Mucosa of gallbladder (tissue), 1 donor: Measurements from ENCODE around the gene DNAH17. TPM values are rescaled to one million over a fixed set of nuclear protein-coding genes. Genes with fewer than 3 reads are reported as not detected.
"Not testable (repeated sequence)": the region's sequence is repeated elsewhere in the genome, so short reads cannot be mapped to it uniquely, and the experiment has no call there.

Experiments
- DNase-seq: peaks from one replicate; pipeline ENCODE4 v3.0.0-alpha.2; 2020; ENCODE audit warnings: low spot score
- total RNA-seq: library from RNA; stranded (reverse); gene quantifications from one replicate; pipeline ENCODE4 v1.2.1, GENCODE V29; 2021
- donor health status: DM: no; HTN: no; CAD: no.

The DNAH17 gene
- total RNA-seq, 1 donor from 2014 or later: not detected

GRCh38 chr17:78477913-78478756 lies 99.1 kb downstream of the DNAH17 start:
- no peak for DNase-seq

- DNase-seq: no peak
These were observed 100.2 kb downstream of the DNAH17 start for GRCh38 chr17:78476973-78477372.

GRCh38 chr17:78476149-78476548 lies 101.0 kb downstream of the DNAH17 start:
- DNase-seq: no peak

- no peak for DNase-seq
These were observed 102.0 kb downstream of the DNAH17 start for GRCh38 chr17:78475211-78475610.

GRCh38 chr17:78474614-78475146 lies 102.5 kb downstream of the DNAH17 start:
- DNase-seq: no peak

GRCh38 chr17:78473951-78474613 lies 103.1 kb downstream of the DNAH17 start:
- DNase-seq: no peak

- DNase-seq: no peak
These were observed 104.9 kb downstream of the DNAH17 start for GRCh38 chr17:78472035-78472905.

GRCh38 chr17:78471635-78472034 lies 105.6 kb downstream of the DNAH17 start:
- DNase-seq: no peak

- no peak for DNase-seq
These were observed 107.8 kb downstream of the DNAH17 start for GRCh38 chr17:78469443-78469842.

- DNase-seq: no peak
These were observed 108.8 kb downstream of the DNAH17 start for GRCh38 chr17:78468366-78468765.

- no peak for DNase-seq
These were observed 110.1 kb downstream of the DNAH17 start for GRCh38 chr17:78466786-78467715.

GRCh38 chr17:78466109-78466785 lies 110.9 kb downstream of the DNAH17 start:
- DNase-seq: not testable (repeated sequence)

GRCh38 chr17:78462148-78462547 lies 115.0 kb downstream of the DNAH17 start:
- DNase-seq: no peak

GRCh38 chr17:78461799-78462053 lies 115.5 kb downstream of the DNAH17 start:
- DNase-seq: no peak

- no peak for DNase-seq
These were observed 116.0 kb downstream of the DNAH17 start for GRCh38 chr17:78460951-78461798.

GRCh38 chr17:78460176-78460675 lies 117.0 kb downstream of the DNAH17 start:
- no peak for DNase-seq

GRCh38 chr17:78459696-78460095 lies 117.5 kb downstream of the DNAH17 start:
- no peak for DNase-seq

- DNase-seq: no peak
These were observed 118.4 kb downstream of the DNAH17 start for GRCh38 chr17:78458736-78459335.

GRCh38 chr17:78458091-78458490 lies 119.1 kb downstream of the DNAH17 start:
- no peak for DNase-seq
